GM19468 (cell line): Measurements from ENCODE around the gene COLGALT1.
"Not testable (repeated sequence)": the region's sequence is repeated elsewhere in the genome, so short reads cannot be mapped to it uniquely, and the experiment has no call there.

ENCODE experiments used
- ATAC-seq: cut with Tn5 transposase; IDR thresholded peaks from one replicate; pipeline ENCODE4 v1.9.1; 2021; ENCODE audit warnings: mild to moderate bottlenecking, moderate library complexity, moderate number of reproducible peaks; ENCODE audit not compliant: unreplicated experiment; ENCODE audit errors: extremely low read depth

The COLGALT1 gene

DNA sequence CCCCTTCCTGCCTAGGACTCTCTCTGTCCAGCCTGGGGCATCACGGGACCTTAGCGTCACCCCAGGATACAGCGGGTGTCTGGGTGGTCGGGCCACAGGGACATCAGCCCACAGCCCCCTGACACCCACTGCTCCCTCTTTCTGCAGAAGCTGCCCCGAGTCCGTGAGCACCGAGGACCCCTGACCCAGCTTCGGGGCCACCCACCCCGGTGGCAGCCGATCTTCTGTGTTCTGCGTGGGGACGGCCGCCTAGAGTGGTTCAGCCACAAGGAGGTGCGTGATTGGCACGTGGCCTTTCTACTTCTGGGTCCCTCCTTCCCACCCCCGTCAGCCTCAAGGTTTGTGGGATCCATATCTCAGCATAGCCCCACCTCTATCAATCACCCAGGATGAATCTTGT lies 23.3 kb upstream of the COLGALT1 start:
- ATAC-seq: no peak

DNA sequence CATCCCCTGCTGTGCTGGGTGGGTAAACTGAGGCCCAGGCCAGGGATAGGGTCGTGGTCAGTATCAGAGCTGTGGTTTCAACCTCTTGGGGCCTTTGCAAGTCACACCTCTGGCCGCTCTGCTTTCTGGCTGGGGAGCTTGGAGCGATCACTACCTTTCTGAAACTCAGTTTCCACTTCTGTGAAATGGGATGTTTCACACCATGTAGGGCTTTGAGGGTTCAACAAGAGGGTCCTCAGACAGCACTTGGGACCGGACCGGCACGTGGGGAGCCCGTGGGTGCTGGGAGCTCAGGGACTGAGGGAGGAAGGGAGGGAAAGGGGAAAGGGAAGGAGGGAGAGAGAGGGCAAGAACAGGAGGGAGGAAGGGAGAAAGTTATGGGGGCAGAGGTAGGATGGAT lies 22.9 kb upstream of the COLGALT1 start:
- ATAC-seq: no peak

DNA sequence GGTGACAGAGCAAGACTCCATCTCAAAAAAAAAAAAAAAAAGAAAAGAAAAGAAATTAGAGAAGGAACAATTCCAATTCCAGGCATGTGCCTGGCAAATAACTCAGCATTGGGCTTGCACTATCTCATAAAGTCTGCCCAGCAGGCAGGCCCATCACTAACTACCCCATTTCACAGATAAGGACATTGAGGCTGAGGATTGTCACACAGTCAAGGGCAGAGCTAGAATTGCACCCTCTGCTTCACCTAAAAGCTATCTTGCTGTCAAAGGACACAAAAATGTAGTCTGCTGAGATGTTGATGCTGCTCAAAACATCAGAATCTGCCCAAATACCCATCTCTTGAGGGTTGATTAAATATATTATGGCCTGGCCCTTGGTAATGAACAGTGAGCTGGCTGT lies 20.7 kb upstream of the COLGALT1 start:
- no peak for ATAC-seq

GRCh38 chr19:17536955-17537354 lies 18.5 kb upstream of the COLGALT1 start:
- no peak for ATAC-seq

- ATAC-seq: no peak
These were observed 16.7 kb upstream of the COLGALT1 start for GRCh38 chr19:17538684-17539237.

- ATAC-seq: no peak
These were observed 16.0 kb upstream of the COLGALT1 start for GRCh38 chr19:17539238-17540117.

DNA sequence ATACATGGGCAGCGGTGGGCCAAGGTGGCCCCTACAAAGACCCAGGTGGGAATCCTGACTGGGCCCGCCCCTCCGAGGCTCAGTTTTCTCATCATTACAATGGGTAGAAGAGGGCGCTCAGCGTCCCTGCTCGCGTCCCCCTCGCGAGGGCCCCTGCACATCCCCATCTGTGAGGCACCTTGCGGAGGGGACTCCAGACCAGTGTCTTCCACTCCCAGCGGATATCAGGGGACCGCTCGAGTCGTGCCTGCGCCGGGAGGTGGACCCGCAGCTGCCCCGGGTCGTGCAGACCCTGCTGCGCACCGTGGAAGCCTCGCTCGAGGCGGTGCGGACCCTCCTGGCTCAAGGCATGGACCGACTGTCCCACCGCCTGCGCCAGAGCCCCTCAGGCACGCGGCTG lies 15.3 kb upstream of the COLGALT1 start:
- no peak for ATAC-seq

DNA sequence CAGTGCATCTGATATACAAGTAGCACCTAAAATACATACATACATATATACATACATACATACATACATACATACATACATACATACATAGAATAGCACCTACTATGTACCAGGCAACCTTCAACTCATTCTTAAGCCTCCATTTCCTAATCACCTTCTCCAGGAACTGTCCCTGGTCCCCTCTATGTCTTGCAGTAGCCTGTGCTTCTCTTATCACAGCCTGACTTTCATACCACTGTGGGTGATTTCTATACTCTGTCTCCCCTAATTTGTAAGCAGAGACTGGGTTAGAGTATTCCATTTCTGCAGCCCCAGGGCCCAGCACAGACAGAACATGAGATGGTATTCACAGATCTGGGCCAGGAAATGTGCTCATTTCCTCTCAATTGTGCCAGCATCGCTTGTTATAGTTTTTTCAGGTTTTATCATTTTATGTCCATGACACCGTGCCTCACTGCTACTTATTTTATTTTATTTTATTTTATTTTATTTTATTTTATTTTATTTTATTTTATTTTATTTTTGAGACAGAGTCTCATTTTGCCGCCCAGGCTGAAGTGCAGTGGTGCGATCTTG lies 14.2 kb upstream of the COLGALT1 start:
- no peak for ATAC-seq

DNA sequence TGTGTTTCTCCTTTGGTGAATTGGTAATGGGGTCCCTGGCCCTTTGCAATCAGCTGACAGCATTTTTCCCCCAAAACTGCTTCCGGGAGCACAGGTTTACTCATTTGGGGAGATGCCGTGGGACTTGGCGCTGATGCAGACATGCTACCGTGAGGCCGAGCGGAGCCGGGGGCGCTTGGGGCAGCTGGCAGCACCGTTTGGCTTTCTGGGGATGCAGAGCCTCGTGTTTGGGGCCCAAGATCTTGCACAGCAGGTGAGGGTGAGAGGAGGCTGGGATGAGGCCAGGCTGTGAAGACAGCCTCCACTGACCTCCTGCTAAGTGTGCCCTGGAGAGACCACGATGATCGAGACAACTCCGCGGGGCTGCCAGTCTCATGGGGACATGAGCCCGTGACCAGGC lies 13.4 kb upstream of the COLGALT1 start:
- no peak for ATAC-seq

GRCh38 chr19:17542793-17543582 lies 12.5 kb upstream of the COLGALT1 start:
- no peak for ATAC-seq

DNA sequence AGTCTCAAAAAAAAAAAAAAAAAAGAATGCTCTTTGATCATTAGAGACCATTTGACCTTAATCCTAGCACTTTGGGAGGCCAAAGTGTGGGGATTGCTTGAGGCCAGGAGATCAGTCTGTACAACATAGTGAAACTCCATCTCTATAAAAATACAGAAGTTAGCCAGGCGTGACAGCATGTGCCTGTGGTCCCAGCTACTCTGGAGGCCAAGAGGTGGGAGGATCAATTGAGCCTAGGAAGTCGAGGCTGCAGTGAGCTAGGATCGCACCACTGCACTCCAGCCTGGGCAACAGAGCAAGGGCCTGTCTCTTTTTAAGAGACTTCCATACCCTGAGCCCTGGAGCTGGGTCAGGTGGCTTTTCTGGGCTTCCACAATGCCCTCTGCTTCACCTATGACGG lies 11.5 kb upstream of the COLGALT1 start:
- ATAC-seq: no peak

GRCh38 chr19:17544418-17544817 lies 11.0 kb upstream of the COLGALT1 start:
- ATAC-seq: no peak

DNA sequence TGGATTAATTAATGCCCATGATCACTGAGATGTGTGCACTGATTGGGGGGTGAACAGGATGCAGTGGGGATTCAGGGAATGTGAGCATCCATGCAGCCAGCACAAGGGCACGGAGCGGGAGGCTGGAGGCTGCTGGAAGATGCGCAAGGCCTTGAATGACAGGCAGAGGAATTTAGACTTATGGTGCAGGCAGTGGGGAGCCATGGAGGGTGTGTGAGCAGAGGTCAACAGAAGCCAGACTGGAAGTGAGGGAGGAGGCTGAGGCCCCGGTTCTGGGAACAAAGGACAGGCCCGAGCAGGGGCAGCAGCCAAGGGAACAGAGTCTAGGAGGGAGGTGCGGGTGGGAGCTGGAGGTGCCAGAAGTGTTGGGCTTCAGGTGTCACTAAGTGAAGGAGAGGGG lies 7.3 kb upstream of the COLGALT1 start:
- ATAC-seq: no peak

- no peak for ATAC-seq
These were observed 6.2 kb upstream of the COLGALT1 start for GRCh38 chr19:17549085-17549740.

- no peak for ATAC-seq
These were observed 5.3 kb upstream of the COLGALT1 start for GRCh38 chr19:17550076-17550667.

GRCh38 chr19:17552735-17553134 lies 2.7 kb upstream of the COLGALT1 start:
- ATAC-seq: not testable (repeated sequence)

DNA sequence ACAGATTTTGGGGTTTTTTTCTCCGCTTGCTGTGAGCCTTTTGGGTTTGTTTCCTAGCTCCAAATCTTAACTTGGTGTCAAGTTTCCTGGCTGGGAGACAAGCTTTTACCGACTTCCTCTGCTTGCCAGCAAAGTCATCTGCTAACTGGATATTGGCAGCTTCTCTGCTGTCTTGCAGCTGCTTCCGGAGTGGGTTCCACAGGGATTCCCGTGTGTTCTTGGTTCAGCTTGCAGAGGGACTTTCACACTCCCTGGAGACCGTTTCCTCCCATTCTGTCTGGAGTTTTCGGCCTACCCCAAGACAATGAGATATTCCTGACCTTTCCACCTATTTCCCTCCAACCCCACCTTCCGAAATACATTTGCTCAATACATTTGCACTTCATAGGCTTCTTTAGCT lies 2.2 kb upstream of the COLGALT1 start:
- ATAC-seq: no peak

DNA sequence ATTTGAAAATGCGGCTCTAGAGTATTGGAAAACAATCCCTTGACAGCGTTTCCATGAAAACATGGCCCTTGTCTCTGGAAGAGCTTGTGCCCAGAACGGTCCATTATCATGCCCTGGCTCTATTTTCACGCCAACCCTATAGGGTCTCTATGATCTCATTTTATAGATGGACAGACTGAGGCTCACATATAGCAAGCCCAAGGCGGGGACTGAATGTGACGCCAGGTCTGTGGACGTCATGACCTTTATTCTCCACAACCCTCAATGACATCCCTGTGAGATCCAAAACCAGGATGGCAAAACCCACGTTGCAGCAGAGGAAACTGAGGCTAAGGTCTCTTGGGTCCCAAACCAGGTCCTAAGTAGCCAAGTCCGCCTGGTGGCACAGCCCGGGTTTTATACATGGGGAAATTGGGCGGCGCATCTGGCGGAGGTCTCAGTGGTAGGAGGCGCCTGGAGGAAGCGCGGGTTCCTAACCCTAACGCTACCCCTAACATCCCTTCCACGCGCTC lies 425 bp upstream of the COLGALT1 start:
- no peak for ATAC-seq

- peak; percentile 6 for ATAC-seq
These were observed 722 bp downstream of the COLGALT1 start for GRCh38 chr19:17555929-17556813.
